KBM-7 (cell line): ENCODE data around the gene VAV3.
"Not testable (repeated sequence)": the region's sequence is repeated elsewhere in the genome, so short reads cannot be mapped to it uniquely, and the experiment has no call there.

Source experiments
- DNase-seq: peaks from one replicate; pipeline ENCODE4 v3.0.0-alpha.2; 2015
- in situ Hi-C: fragments of 300-500 bp; cut with MboI; formaldehyde crosslinking; loops from 2 replicates; pipeline ENCODE4 v1.14.3; 2020; ENCODE audit warnings: low sequenced_read_pairs, low pct_unique_long_range_greater_than_20kb, mixed read lengths

VAV3 gene

DNA sequence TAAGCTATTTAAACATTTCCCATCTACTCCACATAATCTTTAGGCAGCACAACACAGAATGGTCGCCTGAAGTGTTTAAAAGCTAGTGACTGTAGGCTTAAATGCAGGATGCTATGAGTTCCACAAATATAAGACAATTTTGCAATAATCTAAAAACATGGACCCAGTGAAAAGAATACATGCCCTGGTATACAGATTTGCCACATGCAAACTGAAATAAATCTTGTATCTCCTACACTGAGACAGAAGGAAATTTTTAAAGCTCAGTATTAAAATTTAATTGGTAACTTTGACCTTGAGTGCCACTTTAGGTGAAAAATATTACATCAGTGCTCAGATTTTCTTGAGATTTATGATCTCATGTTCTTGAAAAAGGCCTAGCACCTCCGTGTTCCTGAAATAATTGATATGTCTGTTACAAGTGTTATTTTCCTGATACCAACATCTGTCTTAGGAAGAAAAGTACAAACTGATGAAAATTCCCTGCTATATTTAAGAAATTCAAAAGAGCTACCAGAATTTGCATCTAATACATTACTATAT, 285.5 kb downstream of the VAV3 start:
- DNase-seq, result no peak
- in situ Hi-C loops, result no loop called here

DNA sequence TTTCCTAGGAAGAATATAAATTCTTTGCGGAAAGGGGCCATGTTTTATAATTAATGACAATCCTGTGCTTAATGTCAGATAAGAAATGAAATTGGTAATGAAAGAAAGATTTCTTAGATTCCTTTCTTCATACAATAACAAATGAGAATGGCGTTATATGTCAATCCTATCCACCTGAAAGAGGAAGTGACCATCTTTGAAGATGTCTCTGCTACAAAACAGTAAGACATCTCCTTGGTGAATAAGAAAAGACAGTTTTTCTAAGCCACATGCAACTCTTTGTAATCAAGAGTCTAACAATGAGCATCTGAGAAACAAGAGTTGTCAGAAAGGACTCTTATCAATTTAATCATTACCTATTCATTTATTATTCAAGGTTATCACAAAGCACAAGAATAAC, 286.0 kb downstream of the VAV3 start:
- no peak for DNase-seq
- in situ Hi-C loops, result no loop called here

DNA sequence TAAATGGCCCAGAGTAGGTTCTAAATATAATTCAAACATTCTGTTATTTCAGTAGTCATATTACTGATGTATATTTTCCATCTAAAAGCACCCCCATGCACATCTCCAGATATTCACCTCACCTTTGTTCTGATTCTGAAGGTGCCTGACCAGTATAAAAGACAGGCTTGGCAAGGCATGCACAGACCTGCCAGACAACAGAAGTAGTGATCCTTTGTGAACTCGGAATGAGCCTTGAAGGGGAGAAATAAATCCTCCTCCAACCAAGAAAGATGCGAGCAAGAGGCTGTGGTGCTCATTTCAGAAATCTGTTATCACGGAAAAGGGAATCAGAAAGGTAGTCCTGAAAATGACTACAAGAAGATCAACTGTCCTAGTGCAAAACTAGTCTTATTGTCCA, 287.3 kb downstream of the VAV3 start:
- no peak for DNase-seq
- in situ Hi-C loops, result no loop called here

DNA sequence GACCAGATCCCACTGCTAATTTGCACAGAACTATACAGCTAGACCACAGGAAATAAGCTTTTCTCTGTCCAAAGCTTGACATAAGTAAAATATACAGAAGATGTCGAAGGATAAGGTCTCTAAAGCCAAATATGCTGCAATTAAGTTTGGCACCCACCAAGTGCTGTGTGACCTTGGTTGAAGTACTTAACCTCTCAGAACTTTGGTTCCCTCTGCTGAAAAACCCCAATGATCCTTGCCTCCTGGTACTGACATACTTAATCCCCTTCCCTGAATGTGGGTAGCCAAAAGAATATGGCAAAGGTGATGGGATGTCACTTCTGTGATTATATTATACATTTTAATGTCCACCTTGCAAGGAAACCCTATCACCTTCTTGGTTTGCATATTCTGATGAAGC, 290.5 kb downstream of the VAV3 start:
- no peak for DNase-seq
- in situ Hi-C loops, result no loop called here

DNA sequence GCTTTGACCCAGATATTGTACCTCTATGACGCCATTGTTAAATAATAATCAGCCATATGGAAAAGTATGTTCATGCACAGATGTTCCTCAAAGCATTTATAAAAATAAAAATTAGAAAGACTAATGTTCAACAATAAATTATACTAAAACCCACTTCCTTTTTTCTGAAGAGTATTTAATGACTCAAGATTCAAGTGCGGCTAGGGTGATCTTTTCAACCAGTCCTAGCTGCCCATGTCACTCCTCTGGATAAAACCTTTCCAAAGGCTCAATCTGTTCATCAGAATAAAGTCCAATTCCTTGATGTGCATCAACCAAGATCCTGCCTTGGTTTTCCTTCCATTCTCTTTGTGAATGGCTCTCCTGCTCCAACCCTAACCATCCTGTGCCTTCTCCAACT, 292.0 kb downstream of the VAV3 start:
- in situ Hi-C loops, result no loop called here
- no peak for DNase-seq

DNA sequence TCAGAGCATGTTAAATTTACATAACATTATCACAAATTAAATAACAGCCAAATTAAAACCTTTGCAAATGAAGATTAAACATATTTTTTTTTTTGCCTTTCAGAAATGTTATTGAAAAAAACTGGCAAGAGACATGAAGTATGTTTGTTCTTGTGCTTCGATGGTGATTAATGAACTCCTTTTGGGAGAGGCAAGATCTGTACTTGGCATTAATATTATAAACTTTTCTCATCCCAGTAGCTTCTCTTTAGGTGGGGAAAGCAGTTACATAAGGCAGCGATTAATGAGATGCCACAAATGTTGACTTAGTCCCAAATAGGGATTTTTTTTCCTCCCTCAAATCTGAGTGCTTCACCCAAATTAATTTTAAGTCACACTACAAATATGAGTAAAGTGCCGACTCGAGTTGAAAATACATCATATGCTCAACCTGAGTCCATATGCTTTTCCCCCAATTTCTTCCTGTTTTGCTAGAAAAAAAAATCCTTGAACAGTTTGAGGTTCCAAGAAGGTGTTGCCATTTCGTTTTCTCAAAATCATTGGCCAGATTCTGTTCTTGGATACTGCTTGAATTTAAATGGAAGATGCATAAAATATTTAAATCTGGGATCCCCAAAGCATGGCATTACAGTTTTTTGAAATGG, 294.5 kb downstream of the VAV3 start:
- DNase-seq, result no peak
- in situ Hi-C loops, result no loop called here

DNA sequence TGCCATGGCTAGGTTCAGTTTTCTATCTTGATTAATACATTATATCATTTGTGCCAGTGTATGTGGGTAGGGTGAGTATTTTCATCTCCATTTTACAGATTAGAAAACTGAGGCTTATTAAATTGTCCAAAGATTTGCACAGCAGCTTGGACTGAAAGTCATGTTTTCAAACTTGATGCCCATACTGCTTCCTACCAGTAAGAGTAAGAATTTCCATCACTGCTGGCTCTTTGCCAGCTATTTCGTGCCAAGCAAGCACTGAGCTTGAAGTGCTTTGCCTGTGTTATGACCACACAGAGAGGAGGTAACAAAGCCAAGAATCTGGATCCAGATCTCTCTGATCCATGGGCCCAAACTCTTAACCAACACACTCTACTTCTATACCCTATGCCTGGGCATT, 295.0 kb downstream of the VAV3 start:
- DNase-seq, result no peak
- in situ Hi-C loops, result no loop called here

DNA sequence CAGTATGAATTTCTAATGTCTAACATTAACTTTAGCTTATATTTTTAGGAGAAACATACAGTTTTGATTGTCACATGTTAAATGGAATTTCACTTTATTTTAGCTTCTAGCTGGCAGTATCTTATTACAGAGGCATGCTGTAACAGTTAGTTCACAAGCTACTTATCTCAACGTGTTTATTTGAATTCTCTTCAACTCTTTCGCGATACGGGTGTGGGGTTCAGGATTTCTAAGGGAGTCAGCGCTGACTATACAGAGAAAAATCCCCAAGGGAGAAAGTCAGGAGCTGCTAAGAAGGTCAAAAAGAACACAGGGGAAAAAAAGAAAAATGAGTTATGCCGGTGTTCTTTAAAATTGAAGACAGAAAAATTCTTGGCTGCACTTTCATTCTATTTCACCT, 296.2 kb downstream of the VAV3 start:
- no peak for DNase-seq
- in situ Hi-C loops, result no loop called here

DNA sequence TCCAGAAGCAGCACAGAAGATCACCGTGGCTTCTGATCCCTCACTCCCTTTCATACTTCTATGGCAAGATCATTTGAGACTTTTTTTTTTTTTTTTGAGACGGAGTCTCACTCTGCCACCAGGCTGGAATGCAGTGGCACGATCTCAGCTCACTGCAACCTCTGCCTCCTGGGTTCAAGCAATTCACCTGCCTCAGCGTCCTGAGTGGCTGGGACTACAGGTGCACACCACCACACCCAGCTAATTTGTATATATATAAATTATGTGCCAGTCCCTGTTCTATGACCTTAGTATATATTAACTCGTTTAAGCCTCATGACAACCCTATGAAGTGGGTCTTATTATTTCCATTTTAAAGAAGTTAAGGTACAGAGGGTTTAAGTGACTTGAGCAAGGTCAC, 298.5 kb downstream of the VAV3 start:
- in situ Hi-C loops, result no loop called here
- DNase-seq, result no peak

DNA sequence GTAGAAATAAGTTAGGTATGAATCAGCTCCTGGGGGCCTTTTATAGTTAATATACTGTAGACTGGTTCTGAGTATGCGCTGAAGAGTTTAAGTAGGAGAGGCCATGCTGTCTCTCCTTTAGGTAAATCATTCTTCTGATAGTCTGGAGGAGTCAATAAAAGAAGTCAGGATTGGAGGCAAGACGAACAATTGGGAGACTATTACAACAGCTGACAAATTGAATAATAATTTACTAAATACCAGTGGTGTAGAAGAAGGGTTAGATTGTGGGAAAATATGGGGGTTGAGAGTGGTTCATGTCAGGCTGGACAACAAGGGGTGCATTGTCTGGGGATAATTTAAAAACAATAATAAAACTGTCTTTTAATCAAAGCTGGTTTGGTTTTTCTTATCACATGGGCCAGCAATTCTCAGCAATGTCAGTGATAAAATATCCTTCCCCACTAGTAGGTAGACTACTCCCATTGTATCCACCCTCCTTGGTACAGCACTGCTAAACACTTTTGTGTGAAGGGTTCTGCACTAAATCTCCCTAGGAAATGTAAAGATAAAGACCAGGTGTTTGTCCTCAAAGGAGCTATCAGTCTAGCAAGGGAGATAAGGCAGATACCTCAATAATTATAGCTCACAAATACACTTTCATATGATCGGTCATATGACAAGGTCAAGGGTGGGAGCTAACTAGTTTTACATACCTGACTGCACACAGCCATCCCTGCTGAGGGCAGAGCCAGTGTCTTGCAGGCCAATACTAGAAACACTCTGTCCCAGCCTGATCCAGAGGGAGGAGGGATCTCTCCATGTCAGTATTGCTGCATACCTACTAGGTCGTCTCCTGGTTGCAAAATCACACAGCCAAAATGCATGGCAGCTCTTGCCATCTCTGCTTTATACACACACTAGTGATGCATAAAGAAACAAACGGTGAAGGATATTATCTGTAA, 299.7 kb downstream of the VAV3 start:
- in situ Hi-C loops, result no loop called here
- DNase-seq, result no peak

DNA sequence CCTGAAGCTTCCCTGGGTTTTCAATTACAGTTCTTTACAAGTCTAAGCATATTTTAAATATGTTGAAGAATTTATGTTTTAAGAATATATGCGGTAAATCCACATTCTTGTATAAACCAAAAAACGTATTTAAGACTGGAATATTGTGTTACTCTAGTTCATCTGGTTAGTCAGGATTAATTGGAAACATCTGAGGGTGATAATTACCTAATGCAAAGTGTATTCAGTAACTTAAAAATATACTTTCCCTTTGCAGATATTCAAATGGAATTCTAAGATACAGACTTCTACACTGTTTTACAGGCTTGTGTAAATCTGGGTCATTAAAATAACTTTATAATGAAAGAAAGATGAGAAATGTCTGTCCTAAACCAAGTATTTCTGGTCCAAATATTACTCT, 302.0 kb downstream of the VAV3 start:
- no peak for DNase-seq
- in situ Hi-C loops, result no loop called here

DNA sequence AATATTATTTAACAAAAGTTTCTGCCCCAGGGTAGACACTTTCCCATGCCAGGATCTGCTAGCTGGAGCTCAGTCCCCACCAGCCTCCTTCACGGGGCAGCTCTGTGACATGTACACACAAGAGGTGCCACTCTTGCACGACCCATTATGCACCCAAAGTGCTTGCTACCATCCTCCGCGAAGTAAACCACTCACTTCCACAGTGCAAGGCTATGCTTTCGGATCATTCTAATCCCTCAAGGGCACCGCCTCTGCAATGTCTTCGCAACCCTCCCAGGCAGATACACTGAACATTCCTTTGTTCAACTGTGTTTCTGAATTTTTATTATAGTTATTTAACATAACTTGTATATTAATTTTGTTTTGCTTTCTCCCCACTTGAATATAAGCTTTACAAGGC, 303.8 kb downstream of the VAV3 start:
- DNase-seq, result no peak
- in situ Hi-C loops, result no loop called here

DNA sequence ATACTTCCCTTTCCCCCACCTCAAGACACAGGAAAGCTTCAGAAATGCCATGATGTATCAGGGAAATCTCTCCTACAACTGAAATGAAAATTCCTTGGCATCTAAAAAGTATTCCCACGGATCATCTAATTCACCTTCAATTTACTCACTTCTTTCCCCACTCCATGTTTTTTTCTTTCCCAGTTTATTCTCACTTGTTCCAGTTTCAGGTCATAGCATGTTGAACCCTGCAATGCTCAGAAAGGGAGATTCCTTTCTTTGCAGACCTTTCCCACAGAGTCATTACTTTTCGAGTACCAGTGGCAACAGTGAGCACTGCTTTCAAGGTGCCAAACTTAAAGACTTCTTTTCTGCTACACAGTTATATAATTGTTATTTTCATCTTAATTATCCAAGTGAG, 305.0 kb downstream of the VAV3 start:
- in situ Hi-C loops, result no loop called here
- no peak for DNase-seq

DNA sequence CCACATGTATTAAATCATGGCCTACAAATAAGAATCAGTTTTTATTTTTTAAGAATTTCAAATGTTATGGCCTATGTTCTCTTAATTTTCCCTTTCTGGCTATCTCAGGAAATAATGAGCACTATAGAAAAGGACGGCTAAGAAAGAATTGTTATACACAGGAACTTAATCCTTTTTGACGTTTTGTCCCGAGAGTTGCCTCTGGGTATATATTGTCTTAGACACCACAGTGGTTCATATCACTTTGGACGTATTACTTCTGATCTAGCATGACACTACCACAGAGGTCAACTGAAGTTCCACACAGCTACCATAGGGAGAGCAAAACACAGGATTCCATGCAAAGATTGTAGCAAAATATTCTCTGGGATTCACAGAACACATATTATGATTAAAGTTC, 307.6 kb downstream of the VAV3 start:
- in situ Hi-C loops, result no loop called here

DNA sequence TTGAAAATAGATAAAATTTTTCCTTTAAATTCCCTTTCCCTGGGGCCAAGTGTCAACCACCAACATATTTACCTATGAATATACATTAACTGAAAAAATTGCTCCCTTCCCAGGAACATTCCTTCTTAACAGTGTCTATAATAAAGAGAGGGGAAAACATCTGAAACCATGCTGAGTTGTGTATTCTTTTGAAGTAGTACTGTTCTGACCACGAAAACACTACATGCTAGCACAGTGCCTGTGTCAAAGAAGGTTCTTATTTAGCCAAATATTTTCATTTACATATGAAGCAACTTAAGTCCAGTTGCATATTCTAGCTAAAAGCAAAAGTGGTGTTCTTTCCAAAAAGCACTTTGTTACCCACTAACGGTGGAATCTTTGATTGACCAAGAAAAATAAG, 311.2 kb downstream of the VAV3 start:
- in situ Hi-C loops, result no loop called here
- DNase-seq, result no peak

More for the DNA sequence above, 307.6 kb downstream of the VAV3 start:
- no peak for DNase-seq

DNA sequence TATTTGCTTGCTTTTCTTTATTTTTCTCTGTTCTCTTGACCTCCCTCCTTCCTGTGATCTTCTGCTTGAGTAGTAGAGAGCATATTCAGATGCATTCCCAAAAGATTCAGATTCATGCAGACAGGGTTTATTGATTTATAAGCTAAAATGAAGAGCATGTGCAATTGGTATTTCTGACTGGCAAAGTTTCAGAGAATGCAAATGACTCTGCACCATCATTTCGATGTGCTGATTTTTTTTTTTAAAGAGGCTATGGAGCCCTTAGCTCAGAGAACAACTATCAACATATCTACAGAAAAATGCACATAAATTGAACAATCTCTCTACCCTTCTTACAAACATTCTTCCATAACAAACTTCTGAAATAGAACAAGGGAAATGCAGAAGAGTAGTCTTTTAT, 312.0 kb downstream of the VAV3 start:
- in situ Hi-C loops, result no loop called here
- DNase-seq, result no peak

DNA sequence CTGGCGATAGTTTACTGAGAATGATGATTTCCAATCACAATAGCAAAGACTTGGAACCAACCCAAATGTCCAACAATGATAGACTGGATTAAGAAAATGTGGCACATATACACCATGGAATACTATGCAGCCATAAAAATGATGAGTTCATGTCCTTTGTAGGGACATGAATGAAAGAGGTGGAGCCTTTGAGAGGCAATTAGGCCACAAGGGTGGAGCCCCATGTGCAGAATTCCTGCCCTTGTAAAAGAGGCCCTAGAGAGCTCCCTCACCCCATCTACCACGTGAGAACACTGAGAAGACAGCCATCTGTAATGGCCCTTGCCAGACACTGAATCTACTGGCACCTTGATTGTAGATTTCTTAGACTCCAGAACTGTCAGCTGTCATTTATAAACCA, 314.2 kb downstream of the VAV3 start:
- DNase-seq, in situ Hi-C loops: not testable (repeated sequence)

DNA sequence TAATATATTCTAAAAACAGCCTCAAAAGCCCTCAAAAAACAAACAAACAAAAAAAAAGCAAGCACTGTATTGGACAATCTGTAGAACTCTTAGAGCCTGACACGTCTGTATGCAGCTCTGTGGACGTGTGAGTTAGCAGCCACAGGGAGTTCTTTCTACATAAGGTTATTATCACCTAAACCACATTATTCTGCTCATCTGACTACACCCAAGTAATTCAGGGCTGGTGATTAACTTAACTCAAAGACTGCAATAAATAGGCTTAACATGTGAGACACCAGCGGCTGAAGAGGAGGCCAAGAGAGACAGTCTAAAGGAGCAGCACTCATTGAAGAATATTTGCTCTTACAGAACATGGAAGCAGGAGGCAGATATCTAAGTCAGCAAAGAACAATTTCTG, 316.0 kb downstream of the VAV3 start:
- in situ Hi-C loops, result no loop called here
- no peak for DNase-seq

DNA sequence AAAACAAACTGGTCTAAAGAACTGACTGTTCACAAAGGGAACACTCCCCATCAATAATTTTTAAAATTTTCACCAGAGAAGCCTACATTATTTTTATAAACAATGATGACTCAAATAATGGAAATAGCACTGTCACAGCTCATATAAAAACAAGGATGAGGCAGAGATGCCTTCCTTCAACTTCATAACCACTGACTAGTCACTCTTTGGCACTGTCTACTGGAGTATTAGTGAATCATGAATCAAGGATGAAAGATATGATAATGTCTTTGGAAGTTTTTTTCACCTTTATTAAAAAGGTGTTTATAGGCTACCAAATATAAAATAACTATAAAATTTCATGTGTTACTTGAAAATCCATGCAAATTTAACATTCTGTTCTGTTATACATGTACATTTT, 316.9 kb downstream of the VAV3 start:
- in situ Hi-C loops, result no loop called here
- no peak for DNase-seq

DNA sequence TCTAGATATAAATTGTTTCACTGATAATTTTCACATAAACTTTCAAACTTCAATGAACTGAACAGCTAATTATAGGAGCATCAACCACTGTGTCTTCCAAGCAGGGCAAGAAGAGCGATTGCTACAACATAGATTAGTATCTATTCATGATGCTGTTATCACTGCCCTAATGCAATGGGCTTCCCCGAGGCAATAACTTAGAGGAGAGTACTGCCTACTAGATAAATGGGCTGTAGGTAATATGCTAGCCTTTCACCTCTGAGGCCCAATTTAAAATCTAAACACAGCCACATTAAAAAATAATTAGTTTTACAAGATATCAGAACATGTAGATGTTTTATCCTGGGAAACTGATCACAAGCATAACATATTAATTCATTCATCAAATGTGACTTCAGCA, 318.0 kb downstream of the VAV3 start:
- in situ Hi-C loops, result no loop called here
- no peak for DNase-seq

DNA sequence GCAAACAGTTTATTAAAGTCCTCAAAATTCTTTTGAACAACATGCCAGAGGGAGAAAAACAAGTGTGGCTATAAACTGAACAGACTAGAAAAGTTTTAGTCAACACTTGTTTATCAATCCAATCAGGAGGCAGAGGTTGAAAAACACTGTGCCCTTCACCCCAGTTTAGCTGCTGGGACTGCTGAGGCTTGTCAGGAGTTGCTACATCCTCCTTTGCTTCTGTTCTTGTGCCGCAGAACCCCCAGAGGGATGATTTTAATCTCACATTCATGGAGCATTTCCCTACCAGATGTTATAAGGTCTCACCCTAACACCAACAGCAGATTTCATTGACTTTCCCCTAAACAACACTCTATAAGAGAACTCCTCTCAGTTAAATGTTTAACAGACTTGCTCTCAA, 321.2 kb downstream of the VAV3 start:
- DNase-seq, result no peak
- in situ Hi-C loops, result no loop called here
